Measurements from ENCODE around the gene TOM1L2. TPM values are rescaled to one million over a fixed set of nuclear protein-coding genes. Genes with fewer than 3 reads are reported as not detected.
A peak's percentile ranks its signal among the peaks of the same experiment; 100 is the strongest.

TOM1L2 gene
- total RNA-seq, 1 donor from 2014 or later, result 261 TPM

GRCh38 chr17:17835415-17836249, 136.6 kb downstream of the TOM1L2 start:
- DNase-seq (ENCODE audit: low spot score), result no peak

DNA sequence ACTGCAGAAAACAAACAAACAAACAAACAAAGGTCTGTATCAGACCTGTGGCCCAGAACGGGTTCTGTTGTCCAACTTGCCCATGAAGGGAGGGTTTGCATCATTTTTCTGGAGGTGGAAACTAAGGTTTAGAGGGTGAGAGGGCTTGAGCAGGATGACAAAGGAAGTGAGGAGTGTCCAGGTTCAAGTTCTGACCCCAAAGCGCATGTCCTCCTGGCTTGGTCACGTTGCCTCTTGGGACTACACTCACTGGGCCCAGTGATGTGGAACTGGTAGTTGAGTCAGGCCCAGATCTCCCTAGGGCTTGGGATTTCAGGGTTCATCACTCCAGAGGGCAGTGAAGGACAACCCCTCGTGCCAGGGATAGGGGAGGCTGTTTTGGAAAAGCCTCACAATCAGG, 137.2 kb downstream of the TOM1L2 start:
- intact Hi-C loops (cut with DNase I), result no loop called here
- no peak for DNase-seq (ENCODE audit: low spot score)

More at GRCh38 chr17:17835415-17836249, 136.6 kb downstream of the TOM1L2 start:
- intact Hi-C loops (cut with DNase I), result no loop called here

DNA sequence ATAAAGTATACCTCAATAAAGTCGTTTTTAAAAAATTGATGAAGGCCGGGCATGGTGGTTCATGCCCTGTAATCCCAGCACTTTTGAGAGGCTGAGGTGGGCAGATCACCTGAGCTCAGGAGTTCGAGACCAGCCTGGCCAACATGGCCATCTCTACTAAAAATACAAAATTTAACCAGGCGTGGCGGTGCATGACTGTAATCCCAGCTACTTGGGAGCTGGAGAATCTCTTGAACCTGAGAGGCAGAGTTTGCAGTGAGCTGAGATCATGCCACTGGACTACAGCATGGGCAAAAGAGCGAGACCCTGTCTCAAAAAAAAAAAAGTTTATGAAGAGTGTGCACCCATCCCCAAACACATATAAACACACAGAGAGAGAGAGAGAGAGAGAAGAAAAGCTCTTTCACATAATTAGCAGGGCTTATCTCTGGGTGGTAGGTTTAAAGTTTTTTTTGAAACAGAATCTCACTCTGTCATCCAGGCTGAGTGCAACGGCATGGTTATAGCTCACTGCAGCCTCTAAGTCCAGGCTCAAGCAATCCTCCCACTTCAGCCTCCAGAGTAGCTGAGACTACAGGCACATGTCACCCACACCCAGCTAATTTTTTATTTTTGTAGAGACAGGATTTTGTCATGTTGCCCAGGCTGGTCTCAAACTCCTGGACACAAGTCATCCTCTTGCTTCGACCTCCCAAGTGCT, 138.4 kb downstream of the TOM1L2 start:
- no peak for DNase-seq (ENCODE audit: low spot score)
- intact Hi-C loops (cut with DNase I), result no loop called here

- DNase-seq (ENCODE audit: low spot score), result no peak
- intact Hi-C loops (cut with DNase I), result no loop called here
Observed at GRCh38 chr17:17832032-17832363, 140.2 kb downstream of the TOM1L2 start.

DNA sequence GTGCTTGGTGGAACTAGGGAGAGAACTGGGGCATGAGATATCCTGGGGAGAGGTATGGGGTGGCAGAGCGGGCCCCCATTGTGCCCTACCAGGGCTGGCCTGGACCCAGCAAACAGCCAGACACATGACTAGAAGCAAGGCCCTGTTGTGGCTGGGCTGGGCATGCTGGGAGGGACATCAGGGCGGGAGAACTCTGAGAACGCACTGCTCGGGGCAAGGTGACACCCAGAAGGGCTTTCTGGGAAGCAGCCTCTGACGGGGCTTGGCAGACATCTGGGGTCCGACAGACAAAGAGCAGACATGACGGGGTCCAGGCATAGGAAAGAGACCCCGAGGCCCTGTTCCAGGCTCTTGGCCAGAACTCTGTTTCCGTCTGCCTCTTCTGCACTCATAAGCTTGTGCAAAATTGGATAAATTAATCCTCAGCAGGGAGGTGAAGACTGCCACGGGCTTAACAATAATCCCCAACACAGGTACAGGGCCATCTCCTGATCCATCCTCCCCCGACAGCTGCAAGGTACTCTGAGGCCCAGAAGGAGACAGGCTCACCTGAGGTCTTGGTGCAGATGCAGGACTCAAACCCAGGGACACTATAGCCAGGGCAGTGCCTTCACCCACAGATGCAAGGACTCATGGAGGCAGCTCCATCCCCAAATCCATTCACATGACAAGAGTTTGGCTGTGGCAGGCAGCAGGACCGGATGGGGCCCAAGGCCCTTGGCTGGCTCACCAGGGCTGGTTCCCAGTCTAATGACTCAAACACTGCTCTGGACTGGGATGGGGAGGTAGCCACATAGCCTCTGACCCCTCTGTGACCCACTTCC, 140.8 kb downstream of the TOM1L2 start:
- DNase-seq (ENCODE audit: low spot score), result no peak
- intact Hi-C loops (cut with DNase I), result no loop called here

DNA sequence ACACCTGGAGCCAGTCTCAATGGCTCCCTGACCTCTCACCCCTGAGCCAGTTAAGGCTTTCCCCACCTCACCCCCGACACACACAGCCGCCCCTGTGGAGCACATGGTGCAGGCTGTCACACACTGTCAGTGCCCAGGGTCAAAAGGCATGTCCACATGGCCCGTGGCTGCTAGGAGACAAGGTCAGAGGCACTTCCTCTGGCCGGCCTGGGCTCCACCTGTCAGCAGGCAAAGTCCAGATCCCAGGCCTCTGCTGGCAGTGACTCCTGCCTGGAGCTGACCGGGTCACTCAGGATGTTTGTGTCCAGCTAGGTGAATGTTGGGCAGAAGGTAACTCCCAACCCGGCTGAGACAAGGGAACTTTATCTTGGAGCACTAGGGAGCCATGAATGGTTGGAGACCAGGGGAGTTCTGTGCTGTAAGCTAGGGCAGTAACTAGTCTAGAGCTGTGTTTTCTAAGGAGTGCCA, 141.4 kb downstream of the TOM1L2 start:
- no peak for DNase-seq (ENCODE audit: low spot score)
- intact Hi-C loops (cut with DNase I), result no loop called here

GRCh38 chr17:17830269-17830567, 142.0 kb downstream of the TOM1L2 start:
- DNase-seq (ENCODE audit: low spot score), result no peak
- intact Hi-C loops (cut with DNase I), result no loop called here

DNA sequence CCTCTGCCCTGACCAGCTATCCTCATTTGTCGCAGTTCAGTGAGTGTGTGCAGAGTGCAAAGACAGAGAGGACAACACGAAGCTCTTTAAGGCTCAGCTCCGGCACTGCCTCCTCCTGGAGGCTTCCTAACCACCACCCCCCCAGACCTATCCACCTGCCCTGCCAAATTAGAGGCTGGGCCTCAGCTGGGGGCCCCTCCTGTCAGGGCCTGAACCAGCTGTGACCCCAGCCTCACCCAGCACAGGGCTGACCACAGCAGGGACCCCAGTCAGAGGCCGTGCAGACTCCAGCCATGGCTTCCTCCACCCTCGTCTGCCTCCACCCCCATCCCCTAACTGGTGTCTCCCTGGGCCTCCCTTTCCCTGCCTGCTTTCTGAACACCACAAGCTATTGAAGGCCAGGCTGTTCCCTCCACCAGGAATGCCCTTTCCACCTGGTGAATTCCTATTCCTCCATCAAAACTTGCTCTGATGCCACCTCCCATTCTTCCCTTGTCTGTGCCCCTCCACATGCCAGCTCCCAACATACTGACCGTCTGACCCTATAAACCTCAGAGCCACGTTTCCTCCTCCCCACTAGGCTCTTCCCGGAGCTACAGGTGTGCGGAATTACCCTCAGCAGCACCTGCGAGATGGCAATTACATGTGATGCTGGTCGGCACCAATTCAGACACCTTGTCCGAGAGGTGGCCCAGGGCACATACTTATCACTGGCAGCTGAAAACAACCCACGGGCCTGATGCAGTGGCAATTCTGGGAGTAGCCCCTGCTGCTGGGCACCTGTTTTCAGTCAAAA, 144.2 kb downstream of the TOM1L2 start:
- intact Hi-C loops (cut with DNase I), result no loop called here
- no peak for DNase-seq (ENCODE audit: low spot score)

GRCh38 chr17:17826942-17827785, 145.0 kb downstream of the TOM1L2 start:
- intact Hi-C loops (cut with DNase I), result no loop called here
- no peak for DNase-seq (ENCODE audit: low spot score)

DNA sequence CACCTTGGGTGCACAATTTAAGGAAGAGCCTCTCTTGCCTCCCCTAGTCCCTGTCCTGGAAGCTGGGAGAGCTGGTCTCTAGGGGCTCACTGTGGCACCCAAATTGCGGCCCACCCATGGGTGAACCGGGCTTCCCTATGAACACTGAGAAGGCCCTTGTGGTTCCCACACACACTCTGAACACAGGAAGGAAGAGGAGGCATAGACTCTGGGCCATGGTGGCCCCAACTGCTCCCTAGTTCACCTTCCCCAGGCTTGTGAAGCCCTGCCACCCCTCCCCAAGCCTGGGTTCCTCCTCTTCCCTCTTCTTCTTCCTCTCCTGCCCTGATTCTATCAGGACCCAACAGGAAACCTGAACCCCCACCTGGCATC, 145.9 kb downstream of the TOM1L2 start:
- DNase-seq (ENCODE audit: low spot score), result no peak
- intact Hi-C loops (cut with DNase I), result no loop called here

DNA sequence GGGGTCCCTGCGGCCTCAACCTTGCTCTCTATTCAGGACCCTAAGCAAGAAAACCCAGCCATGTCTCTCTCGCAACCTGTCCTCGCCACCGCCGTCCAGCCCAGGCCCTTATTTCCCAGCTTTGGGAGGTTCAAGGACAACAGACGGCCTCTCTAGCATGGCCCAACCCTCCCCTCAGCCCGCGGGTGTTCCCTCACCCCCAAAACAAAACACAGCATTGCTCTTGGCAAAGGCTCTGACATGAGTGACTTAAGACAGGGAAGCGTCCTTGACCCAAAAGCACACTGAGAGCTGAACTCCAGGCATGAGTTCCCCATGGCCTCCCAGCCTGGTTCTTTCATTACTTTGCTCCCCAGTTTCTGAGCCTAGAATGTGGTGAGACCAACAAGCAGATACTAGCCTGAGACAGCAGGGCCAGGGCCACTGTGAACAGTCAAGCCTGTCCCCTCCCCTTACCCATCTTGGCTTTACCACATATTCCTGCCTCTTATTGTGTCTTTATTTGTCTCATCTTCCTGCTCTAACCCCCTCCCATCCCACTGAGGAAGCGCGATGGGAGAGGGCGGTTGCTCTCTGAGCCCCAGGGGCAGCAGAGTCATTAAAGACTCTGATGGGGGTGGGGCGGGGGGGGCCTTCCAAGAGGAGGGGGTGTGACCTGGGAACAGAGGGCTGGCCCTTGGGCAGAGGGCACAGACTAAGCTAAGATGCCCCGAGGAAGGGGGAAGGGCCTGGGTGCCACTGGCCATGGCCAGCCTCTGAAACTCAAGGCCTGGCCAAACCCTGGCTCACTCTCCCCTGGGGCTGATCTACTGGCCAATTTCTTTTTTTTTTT, 147.2 kb downstream of the TOM1L2 start:
- intact Hi-C loops (cut with DNase I), result loop anchor here (5.0 kb wide), 1 partner anchor 212 kb away; the partner anchor contains the start of genes ATPAF2 and GID4
- DNase-seq (ENCODE audit: low spot score), result no peak

DNA sequence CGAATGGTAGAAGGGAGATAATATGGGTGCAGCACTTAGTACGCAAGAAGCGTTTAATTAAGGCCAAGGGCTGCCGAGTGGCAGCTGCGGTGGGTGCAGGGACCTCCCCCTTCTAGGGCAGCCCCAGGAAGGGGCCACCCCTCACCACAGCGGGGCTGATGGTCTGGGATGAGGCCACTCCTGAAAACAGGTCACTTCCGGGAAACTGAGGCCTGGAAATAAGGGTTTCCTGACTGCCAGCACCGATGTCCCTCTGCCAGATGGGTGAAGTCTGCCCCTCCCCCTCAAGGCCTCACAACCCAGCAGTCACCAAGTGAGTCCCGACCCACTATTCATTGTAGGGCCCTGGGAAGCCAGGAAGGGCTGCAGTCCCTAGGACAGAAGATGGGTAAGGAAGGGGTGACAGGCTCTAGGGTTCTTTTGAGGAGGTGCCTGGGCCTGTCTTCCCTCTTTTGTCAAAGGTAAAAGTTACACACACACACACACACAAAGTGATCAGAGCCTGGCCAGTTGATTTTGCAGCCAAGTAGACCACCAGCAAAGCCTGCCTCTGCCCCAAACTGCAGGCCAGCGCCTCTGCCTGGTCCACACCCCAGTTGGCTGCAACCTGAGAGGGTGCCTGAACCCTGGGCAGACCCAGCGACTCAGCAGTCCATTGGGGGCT, 147.9 kb downstream of the TOM1L2 start:
- intact Hi-C loops (cut with DNase I), result loop anchor here (5.0 kb wide), 1 partner anchor 213 kb away; the partner anchor contains the start of genes ATPAF2 and GID4
- no peak for DNase-seq (ENCODE audit: low spot score)

DNA sequence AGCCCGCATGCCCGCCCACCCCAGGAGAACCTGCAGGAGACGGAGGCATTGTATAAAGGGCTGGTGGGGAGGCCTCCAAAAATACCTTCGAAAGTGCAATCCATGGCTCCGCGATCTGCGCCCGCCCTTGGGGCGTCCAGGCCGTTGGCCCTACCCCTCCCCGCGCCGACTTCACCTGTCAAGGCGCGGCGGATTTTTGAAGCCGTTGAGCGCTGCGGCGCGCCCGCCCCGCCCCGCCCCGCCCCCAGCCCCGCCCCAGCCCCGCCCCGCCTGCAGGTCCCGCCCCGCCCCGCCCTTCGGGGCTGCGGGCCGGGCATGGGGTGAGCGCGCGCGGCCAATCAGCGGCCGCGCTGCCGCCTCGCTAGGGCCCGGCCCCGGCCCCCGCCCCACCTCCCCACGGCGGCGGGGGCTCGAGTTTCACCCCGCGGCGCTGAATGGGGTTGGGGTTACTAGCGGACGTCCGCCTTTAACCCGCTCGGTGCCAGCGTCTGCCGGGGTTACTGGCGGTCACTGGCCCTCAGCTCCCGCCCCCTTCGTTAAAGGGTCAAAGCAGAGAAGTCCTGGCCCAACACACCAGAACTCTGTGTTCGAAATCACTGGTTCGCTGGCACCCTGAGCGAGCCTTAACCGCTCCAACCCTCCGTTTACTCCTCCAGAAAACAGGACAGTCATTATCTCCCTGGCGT, 148.6 kb downstream of the TOM1L2 start:
- intact Hi-C loops (cut with DNase I), result loop anchor here (5.0 kb wide), 1 partner anchor 214 kb away; the partner anchor contains the start of genes ATPAF2 and GID4
- DNase-seq (ENCODE audit: low spot score), result peak; percentile 91

- no peak for DNase-seq (ENCODE audit: low spot score)
- intact Hi-C loops (cut with DNase I), result loop anchor here (5.0 kb wide), 1 partner anchor 215 kb away; the partner anchor contains the start of genes ATPAF2 and GID4
Observed at GRCh38 chr17:17822616-17823015, 149.6 kb downstream of the TOM1L2 start.

- intact Hi-C loops (cut with DNase I), result loop anchor here (5.0 kb wide), 1 partner anchor 215 kb away; the partner anchor contains the start of genes ATPAF2 and GID4
Observed at GRCh38 chr17:17822189-17822588, 150.0 kb downstream of the TOM1L2 start.

GRCh38 chr17:17820463-17821158, 151.6 kb downstream of the TOM1L2 start:
- no peak for DNase-seq (ENCODE audit: low spot score)
- intact Hi-C loops (cut with DNase I), result loop anchor here (5.0 kb wide), 1 partner anchor 217 kb away; the partner anchor contains the start of genes ATPAF2 and GID4

More at GRCh38 chr17:17822189-17822588, 150.0 kb downstream of the TOM1L2 start:
- DNase-seq (ENCODE audit: low spot score), result no peak
